H1 (cell line): Measurements from ENCODE around the gene TTC4. TPM values are rescaled to one million over a fixed set of nuclear protein-coding genes. Genes with fewer than 3 reads are reported as not detected.

ENCODE experiments used
- CTCF ChIA-PET: fragments of 300-600 bp; sonication (Branson Sonifier 250); formaldehyde crosslinking; loops from one replicate; lab custom pipeline; 2021; ENCODE audit not compliant: partially characterized antibody; lab: Charles Lee
- POLR2A ChIA-PET: fragments of 300-600 bp; sonication (Branson Sonifier 250); formaldehyde crosslinking; loops from one replicate; lab custom pipeline; 2021; ENCODE audit warnings: inconsistent platforms; ENCODE audit not compliant: partially characterized antibody; lab: Charles Lee
- DNase-seq, 2 experiments: peaks; one replicate each; pipeline versions ENCODE4 v3.0.0 to v3.0.0-alpha.2; 2010 to 2022; ENCODE audit warnings: low spot score in 2 of 2, low read depth in 1 of 2, mixed read lengths in 1 of 2
- FAIRE-seq: peaks from 2 replicates; lab custom pipeline; 2011; peaks lifted over from hg19 to GRCh38; lab: Jason Lieb, UNC
- H2AFZ ChIP-seq: 2 replicates; pipeline ENCODE4 v1.8.1; 2012; ENCODE audit warnings: low read length, inconsistent platforms
- H2AK5ac ChIP-seq: 2 replicates; pipeline ENCODE4 v1.6.1; 2013; ENCODE audit warnings: low read depth, low read length
- H2BK120ac ChIP-seq: replicated peaks from 2 replicates; pipeline ENCODE3; 2013; ENCODE audit warnings: low read depth, low read length, inconsistent platforms
- H2BK12ac ChIP-seq: 2 replicates; pipeline ENCODE4 v1.6.1; 2013; ENCODE audit warnings: low read depth, low read length
- H2BK15ac ChIP-seq: 2 replicates; pipeline ENCODE4 v1.6.1; 2013; ENCODE audit warnings: low read length
- H2BK20ac ChIP-seq: 2 replicates; pipeline ENCODE4 v1.6.1; 2013; ENCODE audit warnings: low read length
- H2BK5ac ChIP-seq: 2 replicates; pipeline ENCODE4 v1.6.1; 2013; ENCODE audit warnings: low read depth, low read length
- H3K14ac ChIP-seq: 2 replicates; pipeline ENCODE4 v1.6.1; 2013; ENCODE audit warnings: inconsistent platforms; ENCODE audit not compliant: insufficient read length
- H3K18ac ChIP-seq: 2 replicates; pipeline ENCODE4 v1.6.1; 2013; ENCODE audit warnings: low read length; ENCODE audit errors: extremely low read depth
- H3K23ac ChIP-seq: 2 replicates; pipeline ENCODE4 v1.6.1; 2013; ENCODE audit warnings: inconsistent platforms; ENCODE audit not compliant: insufficient read length
- H3K23me2 ChIP-seq: 2 replicates; pipeline ENCODE4 v1.6.1; 2013; ENCODE audit warnings: low read depth, low read length
- H3K27ac ChIP-seq: 2 replicates; pipeline ENCODE4 v1.6.1; 2011; ENCODE audit warnings: low read depth, low read length, inconsistent platforms
- H3K27me3 ChIP-seq, 4 experiments: replicated peaks in 1 of 4; 1 replicate in 1 of 4; 2 replicates in 3 of 4; pipeline versions ENCODE4 v1.6.1 to v1.8.1; 2011 to 2013; ENCODE audit warnings: low read length in 3 of 4, mild to moderate bottlenecking in 3 of 4, inconsistent platforms in 2 of 4, mixed read lengths in 2 of 4, moderate library complexity in 1 of 4; ENCODE audit not compliant: control insufficient read depth in 3 of 4, insufficient read depth in 3 of 4; ENCODE audit errors: extremely low read depth in 1 of 4
- H3K36me3 ChIP-seq, 4 experiments: 2 replicates each; pipeline versions ENCODE4 v1.6.1 to v1.8.1; 2011 to 2013; ENCODE audit warnings: mild to moderate bottlenecking in 4 of 4, low read length in 3 of 4, moderate library complexity in 2 of 4, control low read depth in 1 of 4, inconsistent platforms in 1 of 4; ENCODE audit not compliant: insufficient read depth in 4 of 4, control insufficient read depth in 2 of 4
- H3K4ac ChIP-seq: replicated peaks from 2 replicates; pipeline ENCODE3; 2013; ENCODE audit warnings: low read length, low read depth, mixed read lengths, inconsistent platforms; ENCODE audit not compliant: insufficient read length
- H3K4me1 ChIP-seq, 4 experiments: replicated peaks in 1 of 4; 1 replicate in 1 of 4; 2 replicates in 3 of 4; pipeline versions ENCODE4 v1.6.1 to v1.8.1; 2011 to 2013; ENCODE audit warnings: low read length in 3 of 4, inconsistent platforms in 2 of 4, mixed read lengths in 1 of 4; ENCODE audit not compliant: insufficient read depth in 4 of 4, control insufficient read depth in 3 of 4
- H3K4me2 ChIP-seq, 2 experiments: 2 replicates each; pipeline versions ENCODE4 v1.6.1 to v1.8.1; 2011 to 2013; ENCODE audit warnings: low read depth in 2 of 2, low read length in 2 of 2, control low read depth in 1 of 2, inconsistent platforms in 1 of 2, mild to moderate bottlenecking in 1 of 2; ENCODE audit not compliant: insufficient read depth in 1 of 2
- H3K4me3 ChIP-seq, 4 experiments: fragments of 200-600, 300-600 bp in 1 of 4; sonication (generic), shearing (Covaris generic), sonication (Bioruptor Twin) in 1 of 4; 2 replicates each; pipeline versions ENCODE4 v1.5.1 to v1.8.1; 2011 to 2016; ENCODE audit warnings: low read length in 4 of 4, low read depth in 3 of 4, control low read depth in 2 of 4, inconsistent platforms in 2 of 4, mild to moderate bottlenecking in 2 of 4, mixed read lengths in 1 of 4, moderate library complexity in 1 of 4; ENCODE audit not compliant: insufficient read depth in 2 of 4; ENCODE audit errors: extremely low read depth in 1 of 4
- H3K56ac ChIP-seq: replicated peaks from 2 replicates; pipeline ENCODE3; 2013; ENCODE audit warnings: low read depth, mild to moderate bottlenecking, mixed read lengths, low read length, inconsistent platforms; ENCODE audit not compliant: insufficient read length
- H3K79me1 ChIP-seq: 2 replicates; pipeline ENCODE4 v1.6.1; 2013; ENCODE audit warnings: low read depth, low read length, control low read depth
- H3K79me2 ChIP-seq, 2 experiments: 2 replicates each; pipeline versions ENCODE4 v1.6.1 to v1.8.1; 2012 to 2013; ENCODE audit warnings: low read length in 2 of 2, mild to moderate bottlenecking in 2 of 2, inconsistent platforms in 1 of 2; ENCODE audit not compliant: insufficient read depth in 2 of 2, control insufficient read depth in 1 of 2
- H3K9ac ChIP-seq, 4 experiments: replicated peaks in 1 of 4; 1 replicate in 1 of 4; 2 replicates in 3 of 4; pipeline versions ENCODE4 v1.6.1 to v1.8.1; 2011 to 2013; ENCODE audit warnings: low read depth in 3 of 4, low read length in 3 of 4, control low read depth in 2 of 4, mild to moderate bottlenecking in 2 of 4, moderate library complexity in 2 of 4, inconsistent platforms in 1 of 4; ENCODE audit errors: extremely low read depth in 1 of 4
- H3K9me3 ChIP-seq, 2 experiments: 2 replicates each; pipeline versions ENCODE4 v1.6.1 to v1.8.1; 2012 to 2013; ENCODE audit warnings: mild to moderate bottlenecking in 2 of 2, moderate library complexity in 2 of 2, control low read depth in 1 of 2, inconsistent platforms in 1 of 2, low read depth in 1 of 2, low read length in 1 of 2, mixed read lengths in 1 of 2; ENCODE audit not compliant: insufficient read depth in 2 of 2
- H4K20me1 ChIP-seq, 2 experiments: replicated peaks in 1 of 2; 2 replicates each; pipeline versions ENCODE3 to v1.8.1; 2011 to 2013; ENCODE audit warnings: inconsistent platforms in 2 of 2, low read length in 2 of 2, mild to moderate bottlenecking in 1 of 2; ENCODE audit not compliant: insufficient read depth in 2 of 2, control insufficient read depth in 1 of 2
- H4K5ac ChIP-seq: 2 replicates; pipeline ENCODE4 v1.6.1; 2013; ENCODE audit warnings: low read length, low read depth, mixed read lengths, inconsistent platforms; ENCODE audit not compliant: insufficient read length
- H4K8ac ChIP-seq: 2 replicates; pipeline ENCODE4 v1.8.0; 2013; ENCODE audit warnings: mild to moderate bottlenecking, moderate library complexity, low read length, inconsistent platforms; ENCODE audit not compliant: insufficient read depth; ENCODE audit errors: extremely low read depth
- H4K91ac ChIP-seq: replicated peaks from 2 replicates; pipeline ENCODE3; 2013; ENCODE audit warnings: low read length, mixed read lengths, inconsistent platforms; ENCODE audit not compliant: insufficient read length
- BCL11A ChIP-seq, 2 experiments: IDR thresholded peaks; one replicate each; pipeline ENCODE4 v1.6.1; 2011; ENCODE audit warnings: low read depth in 2 of 2, low read length in 2 of 2, mild to moderate bottlenecking in 2 of 2
- CHD1 ChIP-seq: IDR thresholded peaks from 2 replicates; pipeline ENCODE4 v1.6.1; 2012; ENCODE audit warnings: low read depth, low read length, improper control_type of control experiment
- CREB1 ChIP-seq: IDR thresholded peaks from 2 replicates; pipeline ENCODE4 v1.6.1; 2012; ENCODE audit warnings: inconsistent platforms
- EP300 ChIP-seq, 2 experiments: IDR thresholded peaks; 1 replicate in 1 of 2; 2 replicates in 1 of 2; pipeline ENCODE4 v1.6.1; 2011 to 2012; ENCODE audit warnings: low read depth in 2 of 2, low read length in 2 of 2, mild to moderate bottlenecking in 2 of 2, borderline replicate concordance in 1 of 2, inconsistent platforms in 1 of 2, moderate library complexity in 1 of 2
- HDAC6 ChIP-seq: IDR thresholded peaks from one replicate; pipeline ENCODE4 v1.7.1; 2012; ENCODE audit warnings: low read depth, mild to moderate bottlenecking, inconsistent platforms, low read length, moderate library complexity
- KDM1A ChIP-seq: fragments of 200-600, 300-600 bp; sonication (generic); IDR thresholded peaks from 2 replicates; pipeline ENCODE4 v1.7.1; 2016; ENCODE audit warnings: mild to moderate bottlenecking, low read length, borderline replicate concordance
- KDM5A ChIP-seq: fragments of 200-600 bp; IDR thresholded peaks from 2 replicates; pipeline ENCODE4 v1.7.1; 2012; ENCODE audit warnings: mild to moderate bottlenecking, low read length, inconsistent platforms, mixed read lengths
- POLR2A ChIP-seq, 2 experiments: IDR thresholded peaks; 1 replicate in 1 of 2; 2 replicates in 1 of 2; pipeline ENCODE4 v1.6.1; 2011; ENCODE audit warnings: low read depth in 2 of 2, low read length in 2 of 2, mild to moderate bottlenecking in 2 of 2; ENCODE audit errors: control extremely low read depth in 1 of 2
- TAF7 ChIP-seq: optimal IDR thresholded peaks from 2 replicates; pipeline ENCODE3; 2011; ENCODE audit warnings: low read depth, mild to moderate bottlenecking, inconsistent platforms, low read length, moderate library complexity, borderline replicate concordance
- YY1 ChIP-seq: IDR thresholded peaks from 2 replicates; pipeline ENCODE4 v1.6.1; 2011; ENCODE audit warnings: low read depth, mild to moderate bottlenecking, low read length
- ZNF274 ChIP-seq: IDR thresholded peaks from 2 replicates; pipeline ENCODE4 v1.7.0; 2012; ENCODE audit warnings: low read length, borderline replicate concordance; ENCODE audit errors: extremely low read depth
- WGBS, 2 experiments: shearing (Covaris generic) in 1 of 2; methylation state at CpG; one replicate each; pipeline versions ENCODE4 v1.1.6 to v1.1.7; 2013 to 2015; ENCODE audit warnings: low lambda C conversion rate in 2 of 2, mixed read lengths in 2 of 2, inconsistent platforms in 1 of 2, low coverage in 1 of 2, missing lambda C conversion rate in 1 of 2; ENCODE audit not compliant: insufficient replicate concordance in 2 of 2, insufficient coverage in 1 of 2, insufficient read length in 1 of 2; ENCODE audit errors: extremely low coverage in 1 of 2, missing lambda C conversion rate in 1 of 2; 5-methylcytosine and 5-hydroxymethylcytosine counted together
- polyA plus RNA-seq, 7 experiments: library from polyadenylated mRNA; depleted of rRNA in 3 of 7; stranded (reverse) in 5 of 7; unstranded in 2 of 7; fragments of >200 nt in 5 of 7; fragments of 200-250 nt in 2 of 7; gene quantifications; 1 replicate in 5 of 7; 2 replicates in 1 of 7; 4 replicates in 1 of 7; pipeline versions ENCODE4 v1.2.1 to v1.2.3, GENCODE V29; 2011 to 2013; ENCODE audit warnings: missing spikeins in 2 of 7, mixed read lengths in 2 of 7
- total RNA-seq: library from RNA; stranded (reverse); fragmentation: NEBNext Ultra II Directional; extraction: Animal tissue kit (Norgen Biotek cat#: 25700); gene quantifications from 2 replicates; pipeline ENCODE4 v1.2.1, GENCODE V29; 2021
- TF ChIP-seq, protein P1 (sequence below): IDR thresholded peaks from 2 replicates; pipeline ENCODE4 v1.6.1; 2011; ENCODE audit warnings: low read length, improper control_type of control experiment

The TTC4 gene
- total and polyA plus RNA-seq, 2 of the 8 experiments (the other 6 are each of a cell fraction or from before 2014, with no cell fraction given) = 21.0 to 25.1 TPM

DNA sequence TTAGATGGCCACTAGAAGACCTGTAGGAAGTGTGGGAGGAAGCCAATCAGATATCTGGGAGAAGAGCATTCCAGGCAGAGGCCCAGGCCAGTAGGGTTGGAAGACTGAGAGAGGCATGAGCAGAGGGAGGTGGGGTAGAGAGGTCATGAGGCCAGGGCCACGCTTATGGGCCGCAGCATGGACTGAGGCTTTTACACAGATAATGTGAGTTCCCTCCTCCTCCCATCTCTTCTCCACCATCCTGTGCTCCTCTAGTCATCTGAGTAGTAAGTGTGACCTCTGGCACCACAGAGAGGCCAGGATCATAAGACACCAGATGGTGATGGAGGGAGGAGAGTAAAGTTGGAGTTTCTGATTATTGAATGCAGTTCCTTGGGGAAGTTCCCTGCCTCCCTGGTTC lies 68.4 kb downstream of the TTC4 start:
- no peak for FAIRE-seq
- Histone ChIP-seq H2AK5ac (no peak overlapping the region), H3K4me3 (no peak overlapping the region), H4K20me1 (no peaks in the 10 kb centered on the region), H3K18ac (no peak overlapping the region), H4K5ac (no peak overlapping the region), H2BK20ac (no peak overlapping the region), H3K27ac (no peak overlapping the region), H3K23me2 (peaks cover 5% of the 10 kb centered on the region; the same call in 1 of the 2 replicates), H3K14ac (no peak overlapping the region), H3K36me3 (no peaks in the 10 kb centered on the region), H3K4me1 (peaks cover 2 to 8% (median 8%) of the 10 kb centered on the region in 4 experiments), H3K79me1 (no peaks in the 10 kb centered on the region), H4K91ac (no peak overlapping the region), H3K79me2 (no peaks in the 10 kb centered on the region), H3K27me3 (peaks cover 15 to 26% (median 25%) of the 10 kb centered on the region in 4 experiments; a peak in 6 of 7 replicates), H3K4me2 (no peak overlapping the region), H2BK120ac (no peak overlapping the region), H3K56ac (no peak overlapping the region), H3K9me3 (no peaks in the 10 kb centered on the region), H2BK15ac (no peak overlapping the region), H4K8ac (no peak overlapping the region), H2BK5ac (no peak overlapping the region), H3K4ac (no peak overlapping the region), H2AFZ (no peak overlapping the region), H2BK12ac (no peak overlapping the region), H3K9ac (no peak overlapping the region), H3K23ac (no peak overlapping the region)
- ChIA-PET CTCF (interaction anchor here (1.3 to 1.6 kb wide), 3 partner anchors 8 to 26 kb away, joined by 3 to 9 read pairs (median 4); no protein-coding TSS in a partner anchor), POLR2A (interaction anchor here (0.9 kb wide), 1 partner anchor 11 kb away, joined by 3 read pairs; no protein-coding TSS in a partner anchor)
- 79% methylated on average over 2 of the region's 2 CpGs; no CpG with 5 or more reads in 1 of the 2 experiments for WGBS, 2 experiments
- no peak for DNase-seq
- TF ChIP-seq EP300 (IDR thresholded peaks at IDR 0.05; ENCODE audit: borderline replicate concordance in 1 of 2, low read depth in 2 of 2, low read length in 2 of 2) = no peak
- TF ChIP-seq, protein P1, sequence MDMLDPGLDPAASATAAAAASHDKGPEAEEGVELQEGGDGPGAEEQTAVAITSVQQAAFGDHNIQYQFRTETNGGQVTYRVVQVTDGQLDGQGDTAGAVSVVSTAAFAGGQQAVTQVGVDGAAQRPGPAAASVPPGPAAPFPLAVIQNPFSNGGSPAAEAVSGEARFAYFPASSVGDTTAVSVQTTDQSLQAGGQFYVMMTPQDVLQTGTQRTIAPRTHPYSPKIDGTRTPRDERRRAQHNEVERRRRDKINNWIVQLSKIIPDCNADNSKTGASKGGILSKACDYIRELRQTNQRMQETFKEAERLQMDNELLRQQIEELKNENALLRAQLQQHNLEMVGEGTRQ = no peak
- no peak for TF ChIP-seq BCL11A (IDR thresholded peaks at IDR 0.05; ENCODE audit: low read depth in 2 of 2, low read length in 2 of 2)
- TF ChIP-seq ZNF274 = no peak
- TF ChIP-seq KDM1A = no peak
- TF ChIP-seq KDM5A = no peak
- TF ChIP-seq CREB1 = no peak
- TF ChIP-seq YY1 = no peak
- TF ChIP-seq TAF7 = no peak
- no peak for TF ChIP-seq CHD1
- no peak for TF ChIP-seq HDAC6
- TF ChIP-seq POLR2A (IDR thresholded peaks at IDR 0.05; ENCODE audit: control extremely low read depth in 1 of 2, low read depth in 2 of 2, low read length in 2 of 2) = no peak
